Progenitor cell of endocrine pancreas (in vitro differentiated cells): ENCODE measurements around the gene NDC80. TPM values are rescaled to one million over a fixed set of nuclear protein-coding genes. Genes with fewer than 3 reads are reported as not detected.

Source experiments
- DNase-seq: peaks from one replicate; pipeline ENCODE4 v3.0.0; 2021; ENCODE audit warnings: low spot score; ENCODE audit not compliant: unreplicated experiment
- H3K27ac Mint-ChIP-seq: 2 replicates; pipeline ENCODE4 v1.8.0; 2021; ENCODE audit warnings: mild to moderate bottlenecking, moderate library complexity, mixed read lengths
- H3K27me3 Mint-ChIP-seq: 2 replicates; pipeline ENCODE4 v1.8.0; 2021; ENCODE audit warnings: mixed read lengths
- H3K36me3 Mint-ChIP-seq: 2 replicates; pipeline ENCODE4 v1.8.0; 2022; ENCODE audit warnings: mixed read lengths; ENCODE audit not compliant: insufficient read depth
- H3K4me1 Mint-ChIP-seq: 2 replicates; pipeline ENCODE4 v1.8.0; 2021; ENCODE audit warnings: low read depth, mixed read lengths
- H3K4me3 Mint-ChIP-seq: 2 replicates; pipeline ENCODE4 v1.8.0; 2021; ENCODE audit warnings: low read depth, mild to moderate bottlenecking, moderate library complexity, mixed read lengths
- H3K9me3 Mint-ChIP-seq: 2 replicates; pipeline ENCODE4 v1.8.0; 2021; ENCODE audit warnings: low read depth, mixed read lengths
- total RNA-seq: library from RNA; stranded (reverse); gene quantifications from 2 replicates; pipeline ENCODE4 v1.2.1, GENCODE V29; 2021
- TF ChIP-seq, protein P1 (sequence below): fragments of 200-600 bp; sonication (generic); IDR thresholded peaks from one replicate; pipeline ENCODE4 v1.5.0; 2021; ENCODE audit warnings: antibody characterized with exemption, mild to moderate bottlenecking; ENCODE audit not compliant: unreplicated experiment

NDC80 gene
- total RNA-seq, 1 donor from 2014 or later: 15.0 TPM

DNA sequence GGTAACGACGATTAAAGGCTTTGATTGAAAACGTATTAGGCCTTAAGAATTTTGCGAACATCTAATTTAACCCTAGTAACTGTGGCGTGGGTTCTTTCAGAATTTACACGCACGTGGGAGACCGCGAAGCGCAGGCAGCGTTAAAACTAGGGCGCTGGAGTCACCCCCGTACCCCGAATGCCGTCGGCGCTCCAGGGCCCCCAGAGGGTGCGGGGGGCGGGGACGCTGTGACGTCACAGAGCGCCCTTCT, 83.5 kb downstream of the NDC80 start:
- peak overlapping the region; percentile 93 for H3K4me3 Mint-ChIP-seq
- peaks cover 23% of the 10 kb centered on the region for H3K4me1 Mint-ChIP-seq

DNA sequence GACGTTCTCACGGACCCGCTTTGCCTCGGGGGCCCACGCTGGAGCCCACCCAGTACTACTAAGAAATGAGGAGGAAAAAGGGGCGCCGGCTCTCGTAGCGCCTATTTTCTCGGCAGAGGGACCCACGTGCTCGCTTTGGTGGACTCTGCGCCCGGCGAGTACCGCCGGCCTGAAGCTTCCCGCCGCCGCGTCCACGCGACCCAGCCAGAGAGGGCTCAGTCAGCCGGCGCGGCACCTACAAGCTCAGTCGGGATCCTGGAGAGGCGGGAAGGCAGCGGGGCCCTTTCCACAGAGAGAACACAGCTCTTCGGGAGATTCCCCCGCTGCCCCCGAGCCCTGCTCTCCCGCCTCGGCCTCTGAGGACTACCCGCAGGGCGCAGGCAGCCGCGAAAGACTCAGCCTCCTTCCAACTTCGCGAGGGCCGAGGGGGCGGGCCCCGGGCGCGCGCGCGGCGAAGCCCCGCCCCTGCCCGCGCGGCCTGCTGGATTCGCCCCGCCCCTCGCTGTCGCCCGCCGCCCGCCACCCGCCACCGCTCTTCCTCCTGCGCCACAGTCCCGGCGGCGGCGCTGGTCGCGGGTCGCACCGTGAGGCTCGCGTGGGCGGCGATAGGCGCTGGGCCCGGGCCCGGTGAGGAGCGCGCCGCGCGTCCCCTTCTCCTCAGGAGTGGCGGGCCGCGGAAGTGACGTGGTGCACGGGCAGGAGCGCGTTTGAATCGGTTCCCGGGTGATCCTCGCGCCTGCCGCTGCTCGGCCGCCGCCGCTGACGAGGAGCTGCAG, 84.0 kb downstream of the NDC80 start, which contains the start of gene SMCHD1:
SMCHD1 (plus strand) TSS at position 549 of the 776 bp plus-strand sequence. CDS start 350 bp downstream, outside the sequence.
- Mint-ChIP-seq H3K36me3 (no peaks in the 10 kb centered on the region), H3K27ac (peak within 1 kb of the TSS; percentile 97), H3K27me3 (peaks cover 22% of the 10 kb centered on the region), H3K9me3 (no peaks in the 10 kb centered on the region), H3K4me3 (peak within 1 kb of the TSS; percentile 93), H3K4me1 (peaks cover 23% of the 10 kb centered on the region)
- TF ChIP-seq, protein P1, sequence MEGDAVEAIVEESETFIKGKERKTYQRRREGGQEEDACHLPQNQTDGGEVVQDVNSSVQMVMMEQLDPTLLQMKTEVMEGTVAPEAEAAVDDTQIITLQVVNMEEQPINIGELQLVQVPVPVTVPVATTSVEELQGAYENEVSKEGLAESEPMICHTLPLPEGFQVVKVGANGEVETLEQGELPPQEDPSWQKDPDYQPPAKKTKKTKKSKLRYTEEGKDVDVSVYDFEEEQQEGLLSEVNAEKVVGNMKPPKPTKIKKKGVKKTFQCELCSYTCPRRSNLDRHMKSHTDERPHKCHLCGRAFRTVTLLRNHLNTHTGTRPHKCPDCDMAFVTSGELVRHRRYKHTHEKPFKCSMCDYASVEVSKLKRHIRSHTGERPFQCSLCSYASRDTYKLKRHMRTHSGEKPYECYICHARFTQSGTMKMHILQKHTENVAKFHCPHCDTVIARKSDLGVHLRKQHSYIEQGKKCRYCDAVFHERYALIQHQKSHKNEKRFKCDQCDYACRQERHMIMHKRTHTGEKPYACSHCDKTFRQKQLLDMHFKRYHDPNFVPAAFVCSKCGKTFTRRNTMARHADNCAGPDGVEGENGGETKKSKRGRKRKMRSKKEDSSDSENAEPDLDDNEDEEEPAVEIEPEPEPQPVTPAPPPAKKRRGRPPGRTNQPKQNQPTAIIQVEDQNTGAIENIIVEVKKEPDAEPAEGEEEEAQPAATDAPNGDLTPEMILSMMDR: no peak
- peak; percentile 70 for DNase-seq

More for the DNA sequence above, 83.5 kb downstream of the NDC80 start:
- TF ChIP-seq, protein P1: no peak
- H3K36me3 Mint-ChIP-seq: no peaks in the 10 kb centered on the region
- H3K27ac Mint-ChIP-seq: peak overlapping the region; percentile 94
- no peak for DNase-seq
- H3K9me3 Mint-ChIP-seq: no peaks in the 10 kb centered on the region
- H3K27me3 Mint-ChIP-seq: peaks cover 22% of the 10 kb centered on the region

DNA sequence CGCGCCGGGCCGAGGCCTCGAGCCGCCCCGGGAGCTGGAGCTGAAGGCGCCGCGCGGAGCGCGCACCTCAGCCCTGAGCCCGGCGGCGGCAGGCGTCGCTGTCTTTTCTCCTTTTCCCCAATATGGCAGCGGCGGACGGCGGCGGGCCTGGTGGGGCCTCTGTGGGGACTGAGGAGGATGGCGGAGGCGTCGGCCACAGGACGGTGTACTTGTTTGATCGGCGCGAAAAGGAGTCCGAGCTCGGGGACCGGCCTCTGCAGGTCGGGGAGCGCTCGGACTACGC, 84.5 kb downstream of the NDC80 start:
- H3K27me3 Mint-ChIP-seq: peaks cover 22% of the 10 kb centered on the region
- no peaks in the 10 kb centered on the region for H3K9me3 Mint-ChIP-seq
- TF ChIP-seq, protein P1: peak; percentile 10
- DNase-seq: peak; percentile 33
- peak overlapping the region; percentile 97 for H3K27ac Mint-ChIP-seq
- peaks cover 23% of the 10 kb centered on the region for H3K4me1 Mint-ChIP-seq
- peaks cover 2% of the 10 kb centered on the region for H3K36me3 Mint-ChIP-seq
- peak overlapping the region; percentile 93 for H3K4me3 Mint-ChIP-seq

DNA sequence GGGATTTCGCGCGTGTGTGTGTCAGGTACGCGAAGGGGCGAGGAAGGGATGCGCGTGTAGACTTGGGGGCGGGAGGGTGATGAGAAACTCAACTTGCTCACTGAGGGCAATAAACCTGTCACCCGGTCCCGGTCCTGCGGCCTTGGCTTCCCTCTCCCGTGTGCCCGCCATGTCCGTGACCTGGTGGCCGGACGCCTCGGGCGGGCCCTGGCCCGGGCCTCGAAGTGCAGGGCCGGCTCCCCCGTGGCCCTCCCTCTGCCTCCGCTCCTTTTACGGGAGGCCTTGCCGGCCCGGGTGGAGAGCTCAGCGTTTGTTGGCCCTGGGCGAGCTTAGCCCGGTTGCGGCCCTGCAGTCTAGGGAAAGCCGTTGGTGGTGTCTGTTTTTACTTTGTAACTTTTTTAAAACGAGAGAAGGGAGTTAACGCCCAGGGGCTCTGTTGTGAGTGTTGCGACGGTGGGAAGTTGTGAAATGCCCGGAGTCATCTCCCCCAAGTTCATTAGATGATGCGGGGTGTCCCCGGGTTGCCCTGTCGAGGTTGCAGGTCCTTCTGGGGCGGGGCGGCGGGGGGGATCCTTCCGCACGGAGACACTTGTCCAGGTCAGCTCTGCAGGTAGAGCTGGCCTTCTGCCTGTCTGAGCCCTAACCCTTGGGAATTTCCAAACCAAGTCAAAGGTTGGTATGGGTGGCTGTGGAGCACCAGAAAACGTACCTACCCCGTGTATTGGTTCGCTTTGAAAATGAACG, 85.1 kb downstream of the NDC80 start:
- TF ChIP-seq, protein P1: no peak
- Mint-ChIP-seq H3K27me3 (peaks cover 22% of the 10 kb centered on the region), H3K4me1 (peaks cover 23% of the 10 kb centered on the region), H3K9me3 (peaks cover under 1% of the 10 kb centered on the region), H3K4me3 (peak overlapping the region; percentile 93), H3K27ac (peak overlapping the region; percentile 97), H3K36me3 (peaks cover 5% of the 10 kb centered on the region)
- DNase-seq: peak; percentile 16

DNA sequence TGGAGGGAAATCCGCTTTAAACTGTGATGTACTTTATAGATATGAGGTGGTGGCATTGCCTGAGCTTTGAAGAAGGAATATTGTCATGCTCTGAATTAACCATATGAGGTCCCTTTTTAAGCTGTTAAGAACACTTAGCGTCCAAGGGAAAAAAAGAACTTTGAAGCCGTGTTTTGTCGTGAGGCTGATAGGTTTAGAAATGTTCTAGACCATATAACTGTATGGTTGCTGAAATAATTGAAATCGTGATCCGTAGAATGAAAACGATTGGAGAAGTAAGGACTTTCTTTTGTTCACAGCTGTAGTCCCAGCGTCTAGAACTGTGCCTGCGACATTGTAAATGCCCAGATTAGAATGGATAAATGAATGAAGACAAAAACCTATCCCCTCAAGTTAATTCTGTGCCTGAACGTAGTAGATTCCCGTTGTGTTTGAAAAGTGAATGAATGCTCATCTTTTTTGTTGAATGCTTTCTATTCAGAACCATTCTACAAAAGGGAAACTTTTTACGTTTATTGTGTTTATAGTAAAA, 85.7 kb downstream of the NDC80 start:
- DNase-seq: no peak
- H3K27me3 Mint-ChIP-seq: peaks cover 22% of the 10 kb centered on the region
- peaks cover 23% of the 10 kb centered on the region for H3K4me1 Mint-ChIP-seq
- TF ChIP-seq, protein P1: no peak
- H3K9me3 Mint-ChIP-seq: peaks cover 3% of the 10 kb centered on the region
- peaks cover 7% of the 10 kb centered on the region for H3K36me3 Mint-ChIP-seq
- peak overlapping the region; percentile 93 for H3K4me3 Mint-ChIP-seq
- peak overlapping the region; percentile 97 for H3K27ac Mint-ChIP-seq
